ENCODE results near the gene TTYH2.
"Not testable (repeated sequence)": the region's sequence is repeated elsewhere in the genome, so short reads cannot be mapped to it uniquely, and the experiment has no call there.

The TTYH2 gene

DNA sequence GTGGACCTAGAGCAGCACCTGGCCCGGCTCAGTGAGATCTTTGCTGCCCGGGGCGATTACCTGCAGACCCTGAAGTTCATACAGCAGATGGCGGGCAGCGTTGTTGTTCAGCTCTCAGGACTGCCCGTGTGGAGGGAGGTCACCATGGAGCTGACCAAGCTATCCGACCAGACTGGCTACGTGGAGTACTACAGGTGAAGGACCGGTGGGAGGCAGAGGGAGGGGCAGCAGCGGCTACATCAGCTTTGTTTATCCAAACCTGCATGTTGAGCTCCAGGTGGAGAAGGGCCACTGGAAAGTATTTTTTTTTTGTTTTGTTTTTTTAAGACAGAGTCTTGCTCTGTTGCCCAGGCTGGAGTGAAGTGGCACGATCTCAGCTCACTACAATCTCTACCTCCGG, 23.9 kb downstream of the TTYH2 start:
- no peak for DNase-seq

DNA sequence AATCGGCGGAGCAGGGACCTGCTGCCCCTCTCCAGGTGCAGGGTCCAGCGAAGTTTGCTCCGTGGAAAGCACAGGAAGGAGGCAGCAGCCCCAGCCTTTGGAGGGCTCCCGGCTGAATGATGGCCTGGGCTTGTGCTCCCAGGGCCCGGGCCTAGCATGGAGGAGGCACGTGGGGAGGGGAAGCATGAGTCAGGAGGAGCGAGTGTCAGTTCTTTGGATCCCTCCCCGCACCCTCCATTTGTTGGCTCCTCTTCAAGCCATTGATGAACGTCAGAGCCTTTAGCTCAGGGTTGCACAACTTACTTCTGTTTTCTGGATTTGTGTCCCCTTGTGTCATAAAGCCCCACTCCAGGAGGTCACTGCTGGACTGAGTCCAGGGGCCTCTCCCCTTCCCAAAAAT, 25.8 kb downstream of the TTYH2 start:
- no peak for DNase-seq

DNA sequence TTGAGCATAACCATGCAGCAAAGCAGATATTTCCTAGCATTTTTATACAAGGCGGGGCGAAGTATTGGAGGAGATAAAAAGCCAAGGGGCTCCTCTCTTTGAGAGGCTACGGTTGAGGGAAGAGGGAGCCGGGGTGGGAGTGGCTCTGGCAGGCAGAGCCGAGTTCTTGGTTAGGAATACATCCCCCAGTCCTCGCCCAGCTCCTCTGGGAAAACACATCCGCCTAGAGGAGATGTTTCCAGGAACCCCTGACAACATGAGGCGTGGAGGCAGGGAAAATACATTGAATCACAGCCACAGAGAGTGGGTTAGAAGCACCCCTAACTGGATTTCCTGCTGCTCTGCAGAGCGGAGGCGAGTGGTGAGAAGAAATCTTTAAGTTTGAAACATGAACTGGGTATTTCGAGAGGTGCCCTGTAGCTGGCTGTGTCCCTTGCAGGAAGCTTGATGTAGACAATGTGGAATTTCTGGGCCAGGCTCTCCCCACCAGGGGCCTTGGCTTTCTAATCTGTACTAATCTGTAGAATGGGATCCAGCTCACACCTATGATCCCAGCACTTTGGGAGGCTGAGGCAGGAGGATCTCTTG, 27.3 kb downstream of the TTYH2 start:
- no peak for DNase-seq

DNA sequence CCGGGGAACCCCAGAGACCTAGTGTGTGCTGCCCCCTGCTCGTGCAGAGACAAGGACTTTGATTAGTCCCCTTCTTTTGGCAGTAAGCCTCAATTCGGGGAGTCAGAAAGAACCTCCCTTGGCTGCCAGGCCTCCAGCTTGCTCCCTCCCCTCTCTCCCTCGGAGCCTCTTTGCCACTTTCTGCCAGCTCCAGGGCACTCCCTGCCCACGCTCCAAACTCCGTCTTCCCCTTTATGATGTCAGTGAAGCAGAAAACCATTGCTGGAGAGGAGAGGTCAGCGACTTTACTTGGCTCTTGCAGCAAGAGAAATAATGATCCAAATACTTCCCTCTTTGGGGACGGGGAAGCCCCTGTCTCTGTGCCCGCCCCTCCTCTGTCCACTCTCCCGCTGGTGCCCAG, 28.1 kb downstream of the TTYH2 start:
- DNase-seq, result no peak

DNA sequence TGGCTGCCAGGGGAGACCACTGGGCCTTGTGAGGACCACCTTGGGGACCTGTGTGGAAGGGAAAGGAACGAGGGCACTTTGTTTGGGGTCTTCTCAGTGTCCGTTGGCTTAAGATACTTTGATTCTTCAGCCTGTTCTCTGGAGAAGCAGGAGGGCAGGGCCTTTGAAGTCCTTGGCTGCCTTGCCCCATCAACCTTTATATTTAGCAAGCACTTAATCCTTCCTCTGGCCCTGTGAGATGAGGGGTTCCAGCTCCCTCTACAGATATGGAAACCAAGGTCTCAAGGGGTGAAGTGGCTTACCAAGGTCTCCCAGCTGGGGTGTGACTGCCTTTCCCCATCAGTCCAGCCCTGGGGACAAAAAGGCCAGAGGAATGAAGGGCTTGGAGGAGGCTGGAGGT, 28.5 kb downstream of the TTYH2 start:
- DNase-seq, result no peak

DNA sequence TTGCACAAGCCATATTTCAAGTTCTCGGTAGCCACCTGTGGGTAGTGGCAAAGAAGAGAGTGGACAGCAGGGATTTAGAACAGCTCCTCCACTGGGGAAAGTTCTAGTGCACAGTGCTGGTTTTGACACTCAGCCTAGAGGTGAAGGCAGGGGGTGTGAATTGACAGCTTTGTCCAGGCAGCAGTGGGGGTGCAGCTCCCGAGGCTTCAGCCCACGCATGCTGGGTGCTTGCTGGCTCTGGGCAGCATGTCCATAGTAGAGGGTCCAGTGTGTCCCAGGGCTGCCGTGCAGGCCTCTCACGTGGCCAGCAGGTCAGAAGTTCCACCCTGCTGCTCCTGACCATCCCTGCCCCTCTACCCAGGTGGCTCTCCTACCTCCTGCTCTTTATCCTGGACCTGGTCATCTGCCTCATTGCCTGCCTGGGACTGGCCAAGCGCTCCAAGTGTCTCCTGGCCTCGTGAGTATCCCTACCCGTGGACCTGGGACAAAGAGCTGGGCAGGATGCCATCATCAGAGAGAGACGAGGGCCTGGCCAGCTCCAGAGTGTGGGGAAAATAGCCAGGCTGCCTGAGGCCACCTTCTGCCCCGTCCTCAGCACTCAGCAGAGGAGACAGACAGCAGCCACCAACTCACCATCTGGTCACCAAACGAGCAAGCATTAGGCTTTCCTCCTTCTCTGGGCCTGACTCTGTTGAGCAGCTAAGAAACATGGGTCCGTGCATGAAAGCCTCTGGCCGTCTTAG, 29.8 kb downstream of the TTYH2 start:
- no peak for DNase-seq

DNA sequence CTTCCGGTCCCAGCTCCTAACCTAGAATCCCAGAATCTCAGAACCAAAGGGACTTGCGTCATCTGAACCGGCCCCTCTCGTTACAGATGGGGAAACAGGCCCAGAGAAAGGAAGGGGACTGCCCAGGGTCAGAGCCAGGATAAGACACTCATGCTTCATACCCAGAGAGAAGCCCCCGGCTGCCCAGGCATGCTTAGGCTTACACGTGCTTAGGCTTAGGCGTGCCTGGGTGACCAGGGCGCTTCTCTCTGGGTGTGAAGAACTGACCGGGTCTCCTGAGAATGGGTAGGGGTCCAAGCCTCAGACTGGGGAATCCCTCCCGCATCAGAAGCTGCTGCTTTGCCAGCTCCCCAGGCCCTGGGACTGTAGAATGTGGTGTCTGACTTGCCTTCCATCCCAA, 30.8 kb downstream of the TTYH2 start:
- DNase-seq, result no peak

DNA sequence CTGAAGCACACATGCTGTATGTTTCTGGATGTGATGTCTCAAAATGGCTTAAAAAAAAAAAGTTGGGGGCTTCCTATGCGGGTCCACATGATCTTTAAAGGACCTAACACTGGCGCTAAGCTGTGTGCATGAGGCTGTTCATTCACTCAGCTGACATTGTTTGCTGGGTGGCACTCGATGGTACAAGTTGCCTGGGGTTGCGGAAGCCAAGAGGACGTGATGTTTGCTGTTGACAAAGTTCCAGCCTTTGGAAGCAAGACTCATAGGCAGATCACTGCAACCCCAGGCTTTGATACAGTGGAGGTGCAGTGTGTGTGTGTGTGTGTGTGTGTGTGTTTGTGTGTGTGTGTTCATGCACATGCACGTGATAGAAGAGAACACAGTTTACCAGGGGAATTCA, 31.2 kb downstream of the TTYH2 start:
- DNase-seq, result no peak

DNA sequence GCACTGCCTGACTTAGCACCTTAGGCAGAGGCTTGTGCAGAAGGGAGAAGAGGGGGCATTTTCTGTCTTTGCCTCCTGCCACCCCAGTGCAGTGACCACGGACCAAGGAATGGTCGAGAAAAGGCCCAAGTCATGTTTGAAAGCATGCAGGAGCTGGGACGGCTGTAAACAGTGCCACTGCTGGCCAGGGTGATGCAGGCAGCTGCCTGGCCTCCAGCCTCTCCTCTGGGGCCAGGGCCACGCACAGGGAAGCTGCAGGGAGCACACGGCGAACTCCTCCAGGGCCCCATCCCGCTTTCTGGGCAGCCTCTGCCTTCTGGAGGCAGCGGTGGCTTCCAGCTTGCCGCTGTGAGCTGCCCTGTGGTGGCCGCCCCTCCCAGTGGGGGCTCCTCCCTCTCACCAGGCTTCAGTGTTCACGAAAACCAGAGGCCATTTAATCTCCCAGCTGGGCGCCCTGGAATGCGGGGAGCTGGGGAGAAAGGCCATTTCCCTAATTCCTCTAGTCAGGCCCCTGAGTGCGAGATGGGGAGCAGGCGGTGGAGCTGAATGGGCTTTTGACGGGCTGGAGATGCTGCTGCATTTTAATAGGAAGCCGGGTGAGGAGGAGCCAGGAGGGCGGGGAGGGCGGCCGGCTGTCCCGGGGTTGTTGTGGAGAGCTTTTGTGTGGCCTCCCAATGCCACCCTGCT, 31.9 kb downstream of the TTYH2 start:
- no peak for DNase-seq

DNA sequence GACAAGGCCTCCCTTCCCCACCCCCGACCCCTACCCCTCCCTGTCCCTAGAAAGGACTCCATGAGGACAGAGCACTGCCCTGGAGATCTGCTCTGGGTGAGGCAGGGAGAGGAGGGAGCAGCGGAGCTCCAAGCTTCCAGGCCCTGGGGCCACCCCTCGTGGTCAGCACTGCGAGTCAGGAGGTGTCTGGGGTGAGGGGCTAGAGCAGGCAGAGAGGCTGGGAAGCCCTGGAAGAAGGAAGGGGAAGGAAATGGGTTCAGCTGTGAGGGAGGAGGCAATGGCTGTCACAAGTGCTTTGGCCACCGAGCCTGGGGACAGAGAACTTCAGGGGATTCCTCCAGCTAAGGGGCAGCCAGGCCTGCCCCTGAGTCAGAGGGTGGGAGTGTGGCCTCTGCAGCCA, 32.5 kb downstream of the TTYH2 start:
- no peak for DNase-seq

DNA sequence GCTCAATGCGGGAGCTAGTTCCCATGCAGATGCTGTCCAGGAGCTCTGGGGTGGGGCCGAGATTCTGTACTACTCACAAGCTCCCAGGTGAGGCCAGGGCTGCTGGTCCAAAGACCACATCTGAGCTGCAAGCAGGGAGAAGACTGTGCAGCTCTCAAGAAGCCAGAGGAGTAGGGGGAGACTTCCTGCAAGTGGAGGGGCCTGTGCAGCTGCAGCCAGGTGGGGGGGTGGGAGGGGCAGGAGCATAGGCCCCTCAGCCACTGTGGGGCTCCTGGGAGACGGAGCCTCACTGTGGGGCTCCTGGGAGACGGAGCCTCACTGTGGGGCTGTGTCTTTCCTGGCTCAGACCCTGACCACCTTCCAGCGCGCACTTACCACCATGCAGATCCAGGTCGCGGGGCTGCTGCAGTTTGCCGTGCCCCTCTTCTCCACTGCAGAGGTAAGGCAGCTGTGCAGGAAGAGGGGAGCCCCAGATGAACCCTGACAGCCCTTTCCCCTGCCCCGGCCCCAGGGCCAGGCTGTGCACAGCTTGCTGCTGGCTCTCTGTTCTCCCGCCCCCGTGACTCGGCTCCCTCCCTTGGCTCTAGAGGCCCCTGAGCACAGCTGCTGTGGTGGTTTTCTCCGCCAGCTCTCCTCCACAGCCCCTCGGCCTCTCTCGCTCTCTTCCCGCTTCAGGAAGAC, 36.4 kb downstream of the TTYH2 start:
- DNase-seq, result no peak

DNA sequence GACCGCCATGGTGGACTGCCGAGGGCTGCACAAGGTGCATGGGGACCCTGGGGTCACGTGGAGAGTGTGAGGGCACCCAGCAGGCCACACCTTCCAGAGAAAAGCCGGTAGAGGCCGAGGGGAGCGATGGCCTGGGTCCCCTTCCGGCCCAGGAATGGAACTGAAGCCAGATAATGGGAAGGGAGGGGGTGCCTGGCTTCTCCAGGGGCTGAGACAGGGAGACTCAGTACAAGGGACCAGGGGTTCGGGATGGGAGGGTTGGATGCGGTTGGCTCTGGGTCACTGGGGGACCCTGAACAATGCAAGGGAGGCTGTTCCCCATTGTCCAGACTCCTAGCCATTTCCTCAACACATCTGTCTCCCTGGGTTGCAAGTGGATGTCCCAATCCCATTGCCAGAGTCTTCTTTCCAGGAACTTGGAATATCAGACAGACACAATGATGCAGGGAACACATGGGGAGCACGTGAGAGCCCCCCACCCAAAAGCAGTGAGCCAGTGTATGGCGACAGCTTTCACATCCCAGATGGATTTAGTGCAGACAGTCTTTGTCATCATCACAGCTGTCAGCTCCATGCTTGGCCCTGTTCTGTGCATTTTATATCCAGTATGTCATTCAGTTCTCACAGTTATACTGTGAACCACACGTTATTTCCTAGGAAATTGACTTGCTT, 37.1 kb downstream of the TTYH2 start:
- no peak for DNase-seq

DNA sequence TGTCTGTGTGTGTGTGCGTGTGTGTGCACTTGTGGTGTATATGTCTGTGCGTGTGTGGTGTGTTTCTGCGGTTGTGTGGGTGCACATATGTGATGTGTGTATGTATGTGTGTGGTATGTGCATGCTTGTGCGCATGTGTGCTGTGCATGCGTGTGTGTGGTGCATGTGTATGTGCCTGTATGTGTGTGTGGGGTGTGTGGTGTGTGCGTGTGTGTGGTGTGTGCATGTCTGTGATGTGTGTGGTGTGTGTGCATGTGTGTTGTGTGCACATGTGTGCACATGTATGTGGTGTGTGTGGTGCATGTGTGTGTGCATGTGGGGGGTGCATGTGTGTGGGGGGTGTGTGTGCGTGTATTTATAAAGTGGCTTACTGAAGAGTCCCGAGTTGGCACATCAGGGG, 37.7 kb downstream of the TTYH2 start:
- DNase-seq, result no peak

DNA sequence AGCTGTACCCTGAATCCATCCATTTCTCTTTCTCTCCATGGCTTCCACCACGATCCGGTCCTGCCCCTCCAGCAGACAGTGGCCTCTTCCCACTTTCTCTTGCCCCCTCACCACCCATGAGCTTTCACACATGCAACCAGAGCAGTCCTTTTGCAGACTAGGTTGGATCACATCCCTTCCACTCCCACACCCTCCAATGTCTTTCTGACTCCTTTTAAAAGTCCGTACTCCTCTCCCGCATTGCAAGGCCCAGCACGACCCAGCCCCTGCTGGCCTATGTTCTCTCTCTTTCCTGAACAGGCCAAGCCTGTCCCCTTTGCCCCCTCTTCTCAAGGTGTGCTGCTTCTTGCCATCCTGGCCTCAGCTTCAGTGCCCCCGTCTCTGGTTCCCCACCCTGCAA, 38.2 kb downstream of the TTYH2 start:
- no peak for DNase-seq

DNA sequence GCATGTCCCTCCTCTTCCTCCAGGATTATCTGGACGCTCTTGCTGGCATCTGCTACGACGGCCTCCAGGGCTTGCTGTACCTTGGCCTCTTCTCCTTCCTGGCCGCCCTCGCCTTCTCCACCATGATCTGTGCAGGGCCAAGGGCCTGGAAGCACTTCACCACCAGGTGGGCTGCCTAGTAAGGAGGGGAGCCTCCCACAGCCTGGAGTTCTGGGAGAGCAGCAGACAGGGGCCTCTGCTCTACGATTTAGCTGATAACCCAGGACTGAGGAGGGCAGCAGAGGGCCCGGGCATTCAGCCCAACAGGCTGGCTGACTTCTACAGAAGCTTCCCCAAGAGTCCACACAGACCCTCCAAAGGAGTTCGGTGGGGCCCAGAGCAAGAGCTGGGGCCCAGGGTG, 38.8 kb downstream of the TTYH2 start:
- DNase-seq, result no peak

DNA sequence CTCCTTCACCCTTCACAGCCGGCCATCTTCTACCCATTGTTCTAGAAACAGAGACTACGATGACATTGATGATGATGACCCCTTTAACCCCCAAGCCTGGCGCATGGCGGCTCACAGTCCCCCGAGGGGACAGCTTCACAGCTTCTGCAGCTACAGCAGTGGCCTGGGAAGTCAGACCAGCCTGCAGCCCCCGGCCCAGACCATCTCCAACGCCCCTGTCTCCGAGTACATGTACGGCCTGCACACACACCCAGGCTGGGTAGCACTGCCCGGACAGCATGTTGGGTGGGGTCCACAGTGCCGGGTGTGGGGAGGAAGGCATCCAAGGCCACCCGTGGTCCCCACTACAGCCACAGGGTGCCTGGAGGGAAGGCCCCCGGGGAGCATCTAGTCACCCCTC, 39.7 kb downstream of the TTYH2 start:
- DNase-seq, result no peak

DNA sequence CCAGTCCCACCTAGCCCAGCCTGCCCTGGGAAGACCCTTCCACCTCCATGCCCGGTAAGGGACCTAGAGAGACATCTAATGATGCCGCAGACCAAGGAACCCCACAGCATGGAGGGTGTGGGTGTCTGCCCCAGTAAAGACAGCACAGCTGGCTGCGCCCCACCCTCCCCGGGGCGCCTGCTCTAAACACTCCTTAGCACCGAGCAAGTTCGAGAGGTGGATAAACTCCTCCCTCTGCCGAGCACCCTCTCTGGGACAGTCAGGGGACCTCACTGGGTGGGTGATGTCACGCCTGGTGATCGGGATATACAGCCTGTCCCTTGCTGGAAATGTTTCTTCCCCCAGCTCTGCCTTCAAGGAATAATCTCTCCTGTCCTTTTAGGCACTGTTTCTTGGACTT, 43.9 kb downstream of the TTYH2 start:
- DNase-seq, result no peak

DNA sequence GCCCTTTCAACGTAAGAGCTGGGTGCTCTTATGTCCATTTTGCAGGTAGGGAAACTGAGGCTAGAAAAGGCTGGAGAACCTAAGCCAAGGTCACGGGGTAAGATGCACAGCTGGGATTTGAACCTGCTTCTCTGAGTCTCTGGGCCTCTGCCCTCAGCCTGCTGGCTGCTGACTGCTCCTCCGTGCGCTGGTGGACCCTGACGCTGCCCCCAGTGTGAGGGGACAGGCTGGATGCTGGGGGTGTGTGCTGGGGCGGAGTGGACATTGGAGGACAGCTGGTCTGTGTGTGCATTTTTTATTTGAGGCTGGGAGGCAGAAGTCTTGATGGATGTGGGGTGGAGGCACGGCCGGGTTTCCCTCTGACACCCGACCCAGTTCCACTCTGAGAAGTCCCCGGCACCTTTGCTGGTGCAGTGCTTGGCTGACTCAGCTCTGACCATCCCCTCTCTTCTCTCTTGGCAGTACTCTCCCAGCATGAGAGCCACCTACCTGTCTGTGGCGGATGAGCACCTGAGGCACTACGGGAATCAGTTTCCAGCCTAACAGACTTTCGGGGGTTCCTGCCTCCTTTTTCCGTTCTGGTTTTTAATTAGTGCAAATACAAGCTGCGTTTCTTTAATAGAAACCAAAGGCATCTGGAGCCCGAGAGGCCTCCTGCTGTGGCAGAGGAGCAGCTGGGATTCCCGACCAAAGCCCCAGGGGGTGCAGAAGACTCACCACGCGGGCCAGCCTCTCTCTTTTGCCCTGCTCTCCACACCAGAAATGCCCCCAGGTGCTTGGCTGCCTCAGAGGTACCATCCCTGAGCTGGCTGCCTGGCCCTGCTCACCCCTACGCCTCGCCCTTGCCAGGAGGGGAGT, 46.5 kb downstream of the TTYH2 start:
- peak; percentile 94 for DNase-seq

DNA sequence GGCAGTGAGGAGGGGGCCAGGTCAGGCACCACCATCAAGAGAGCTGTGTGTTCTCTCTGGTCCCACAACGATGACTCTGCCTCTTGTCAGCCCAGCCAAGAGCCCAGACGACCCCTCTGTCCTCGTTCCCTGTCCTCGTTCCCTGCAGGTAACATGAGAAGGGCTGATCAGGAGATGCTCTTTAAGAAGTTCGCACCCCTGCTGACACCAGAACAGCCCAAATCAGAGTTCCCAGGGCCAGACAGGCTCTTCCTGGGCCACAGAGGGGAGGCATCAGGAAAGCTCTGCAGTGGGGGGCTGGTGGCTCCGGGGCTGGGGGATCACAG, 47.1 kb downstream of the TTYH2 start:
- DNase-seq, result no peak

DNA sequence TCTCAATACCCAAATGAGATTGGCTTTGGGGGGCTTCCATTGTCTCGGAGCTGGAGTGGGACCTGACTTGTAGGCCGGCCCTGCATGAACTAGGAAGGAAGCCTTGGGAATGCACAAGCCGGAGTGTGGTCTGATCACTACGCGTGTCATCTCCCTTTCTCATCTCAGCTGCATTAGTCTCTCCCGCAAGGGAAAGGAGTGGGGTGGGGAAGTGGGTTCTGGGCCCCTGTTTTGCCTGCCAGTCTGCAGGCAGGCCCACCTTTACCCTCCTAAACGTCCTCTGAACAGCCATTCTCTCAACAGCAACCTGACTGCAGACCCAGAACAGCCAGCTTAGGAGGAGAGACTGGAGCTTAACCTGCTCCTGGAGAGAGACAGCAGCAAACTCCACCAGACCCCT, 49.2 kb downstream of the TTYH2 start:
- DNase-seq, result no peak

DNA sequence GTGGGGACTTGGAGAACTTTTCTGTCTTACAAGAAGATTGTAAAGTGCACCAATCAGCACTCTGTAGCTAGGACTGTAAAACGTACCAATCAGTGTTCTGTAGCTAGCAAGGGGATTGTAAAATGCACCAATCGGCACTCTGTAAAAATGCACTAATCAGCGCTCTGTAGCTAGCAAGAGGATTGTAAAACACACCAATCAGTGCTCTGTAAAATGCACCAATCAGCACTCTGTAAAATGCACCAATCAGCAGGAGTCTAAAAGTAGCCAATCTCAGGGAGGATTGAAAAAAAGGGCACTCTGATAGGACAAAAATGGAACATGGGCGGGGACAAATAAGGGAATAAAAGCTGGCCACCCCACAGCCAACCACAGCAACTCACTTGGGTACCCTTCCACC, 53.7 kb downstream of the TTYH2 start:
- not testable (repeated sequence) for DNase-seq

DNA sequence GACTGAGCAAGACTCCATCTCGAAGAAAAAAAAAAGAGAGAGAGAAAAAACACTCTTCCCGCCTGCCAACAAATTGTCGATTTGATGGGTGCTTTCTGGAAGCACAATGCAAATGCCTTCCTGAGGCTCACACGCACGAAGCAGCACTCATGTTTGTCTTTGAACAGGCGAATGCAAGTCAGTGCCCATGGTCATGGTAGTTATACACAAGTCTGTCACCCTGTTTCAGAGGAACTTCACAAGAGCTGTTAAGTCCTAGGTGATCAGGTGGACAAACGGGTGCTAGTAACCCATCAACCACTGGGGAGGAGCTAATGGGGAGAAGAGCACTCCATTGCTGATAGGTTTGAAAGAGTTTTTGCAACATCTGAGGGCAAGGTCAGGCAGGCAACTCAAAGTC, 54.2 kb downstream of the TTYH2 start:
- DNase-seq, result no peak
